GM19463 (cell line): ENCODE results near the gene KIR2DL1.
"Not testable (repeated sequence)": the region's sequence is repeated elsewhere in the genome, so short reads cannot be mapped to it uniquely, and the experiment has no call there.

ENCODE experiments used
- ATAC-seq: cut with Tn5 transposase; IDR thresholded peaks from one replicate; pipeline ENCODE4 v1.9.1; 2021; ENCODE audit warnings: mild to moderate bottlenecking, moderate library complexity; ENCODE audit not compliant: unreplicated experiment

KIR2DL1 gene

GRCh38 chr19:54817670-54818536 lies 48.3 kb downstream of the KIR2DL1 start:
- no peak for ATAC-seq

- not testable (repeated sequence) for ATAC-seq
Measured at GRCh38 chr19:54824416-54824815, 54.8 kb downstream of the KIR2DL1 start.

- ATAC-seq: not testable (repeated sequence)
Measured at GRCh38 chr19:54825326-54825725, 55.7 kb downstream of the KIR2DL1 start.

GRCh38 chr19:54828064-54828463 lies 58.5 kb downstream of the KIR2DL1 start:
- ATAC-seq: not testable (repeated sequence)

GRCh38 chr19:54832496-54832895 lies 62.9 kb downstream of the KIR2DL1 start, which contains the start of gene KIR2DS4:
Gene KIR2DS4, plus strand, starts transcription at chr19:54832676.
- ATAC-seq: not testable (repeated sequence)
